ENCODE measurements around the gene UBAP2. TPM values are rescaled to one million over a fixed set of nuclear protein-coding genes. Genes with fewer than 3 reads are reported as not detected.

UBAP2 gene
- total RNA-seq, 3 donors from 2014 or later: 33.9 to 39.1 (median 35.9) TPM

DNA sequence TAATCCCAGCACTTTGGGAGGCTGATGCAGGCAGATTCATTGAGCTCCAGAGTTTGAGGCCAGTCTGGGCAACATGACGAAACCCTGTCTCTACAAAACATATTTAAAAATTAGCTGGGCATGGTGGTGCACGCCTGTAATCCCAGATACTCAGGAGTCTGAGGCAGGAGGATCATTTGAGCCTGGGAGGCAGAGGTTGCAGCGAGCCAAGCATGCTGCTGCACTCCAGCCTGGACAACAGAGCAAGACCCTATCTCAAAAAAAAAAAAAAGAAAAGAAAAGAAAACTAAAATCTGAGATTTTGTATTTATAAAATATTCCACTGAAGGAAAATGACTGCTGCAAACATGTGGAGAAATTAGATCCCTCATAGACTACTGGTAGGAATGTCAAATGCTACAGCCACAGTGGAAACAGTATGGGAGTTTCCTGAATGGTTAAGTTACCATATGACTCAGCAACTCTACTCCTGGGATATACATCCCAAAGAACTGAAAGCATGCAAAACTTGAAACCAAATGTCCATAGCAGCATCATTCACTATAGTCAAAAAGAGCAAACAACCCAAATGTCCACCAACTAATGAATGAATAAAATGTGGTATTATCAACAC, 106.1 kb downstream of the UBAP2 start:
- Histone ChIP-seq H3K4me1 (ENCODE audit: low read depth) (peaks cover 7% of the 10 kb centered on the region), H3K9me3 (no peaks in the 10 kb centered on the region), H3K36me3 (ENCODE audit: low read depth) (no peaks in the 10 kb centered on the region), H3K4me3 (no peak overlapping the region)
- no peak for TF ChIP-seq CTCF (IDR thresholded peaks at IDR 0.05)
- ATAC-seq (peak; percentile 19), DNase-seq (no peak)
- intact Hi-C loops (cut with DNase I, micrococcal nuclease): no loop called here

- peaks cover 7% of the 10 kb centered on the region for H3K4me1 ChIP-seq (ENCODE audit: low read depth)
- H3K9me3 ChIP-seq: no peaks in the 10 kb centered on the region
- peak; percentile 89 for ATAC-seq
- no peak for TF ChIP-seq CTCF (IDR thresholded peaks at IDR 0.05)
- no peak overlapping the region for H3K4me3 ChIP-seq
- DNase-seq: peak in 1 of 3 donors; percentile 51
- intact Hi-C loops (cut with DNase I, micrococcal nuclease): no loop called here
- peaks cover 3% of the 10 kb centered on the region for H3K36me3 ChIP-seq (ENCODE audit: low read depth)
Observed at GRCh38 chr9:33939924-33940874, 108.5 kb downstream of the UBAP2 start.

DNA sequence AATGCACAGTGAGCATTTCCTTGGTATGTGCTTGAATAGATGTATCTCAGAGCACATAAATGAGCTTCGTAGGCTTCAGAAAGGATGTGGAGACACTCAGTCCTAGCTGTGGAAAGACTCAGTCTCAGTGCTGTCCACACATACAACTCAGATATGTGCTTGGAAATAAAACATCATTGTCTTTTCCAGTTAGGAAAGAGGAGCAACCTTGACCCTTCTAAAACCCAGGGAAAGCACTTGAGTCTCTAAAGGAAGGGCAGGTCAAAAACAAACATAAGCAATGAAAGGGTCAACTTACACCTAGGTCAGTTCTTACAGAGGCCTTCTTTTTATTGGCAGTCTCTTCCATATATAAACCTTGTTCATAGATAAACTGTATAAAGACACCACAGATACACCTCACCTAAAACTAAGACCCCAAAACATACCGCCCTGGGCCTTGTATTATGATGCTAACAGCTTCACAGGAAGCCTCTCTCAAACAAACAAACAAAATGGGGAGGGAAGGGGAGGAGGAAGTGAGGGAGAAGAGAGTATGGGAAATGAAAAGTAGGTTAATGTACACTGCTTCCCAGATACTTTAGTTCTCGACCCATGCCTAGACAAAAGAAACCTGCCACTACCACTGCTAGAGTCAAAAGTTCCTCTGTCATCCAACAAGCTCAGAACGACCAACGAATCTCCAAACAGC, 114.4 kb downstream of the UBAP2 start:
- H3K4me1 ChIP-seq (ENCODE audit: low read depth): no peaks in the 10 kb centered on the region
- no peak for DNase-seq
- ATAC-seq: no peak
- intact Hi-C loops (cut with DNase I, micrococcal nuclease): no loop called here
- no peak overlapping the region for H3K4me3 ChIP-seq
- H3K9me3 ChIP-seq: no peaks in the 10 kb centered on the region
- peaks cover 4% of the 10 kb centered on the region for H3K36me3 ChIP-seq (ENCODE audit: low read depth)
- no peak for TF ChIP-seq CTCF (IDR thresholded peaks at IDR 0.05)

GRCh38 chr9:33932078-33932807, 116.4 kb downstream of the UBAP2 start:
- DNase-seq: no peak

More at GRCh38 chr9:33932078-33932807, 116.4 kb downstream of the UBAP2 start:
- H3K36me3 ChIP-seq (ENCODE audit: low read depth): peaks cover 4% of the 10 kb centered on the region
- no peak for TF ChIP-seq CTCF (IDR thresholded peaks at IDR 0.05)
- H3K9me3 ChIP-seq: no peaks in the 10 kb centered on the region
- H3K4me1 ChIP-seq (ENCODE audit: low read depth): no peaks in the 10 kb centered on the region
- no peak for ATAC-seq
- intact Hi-C loops (cut with DNase I, micrococcal nuclease): no loop called here
- no peak overlapping the region for H3K4me3 ChIP-seq

Measured in mucosa of descending colon (tissue), 3 donors.